Upper lobe of right lung (tissue), 1 donor: Measurements from ENCODE around the gene OR9Q1. TPM values are rescaled to one million over a fixed set of nuclear protein-coding genes. Genes with fewer than 3 reads are reported as not detected.

Source experiments
- ATAC-seq: fragments of 200-7000 bp; cut with Tn5 transposase; one replicate; pipeline ENCODE4 v1.9.1; 2020; ENCODE audit warnings: mild to moderate bottlenecking, moderate library complexity
- DNase-seq: peaks from one replicate; pipeline ENCODE4 v3.0.0-alpha.2; 2020
- H3K27ac ChIP-seq: fragments of 200-600 bp; one replicate; pipeline ENCODE4 v1.8.0; 2022
- H3K27me3 ChIP-seq: fragments of 200-600 bp; one replicate; pipeline ENCODE4 v1.8.0; 2022; ENCODE audit warnings: mild to moderate bottlenecking
- H3K36me3 ChIP-seq: fragments of 200-600 bp; one replicate; pipeline ENCODE4 v1.8.0; 2022
- H3K4me1 ChIP-seq: fragments of 200-600 bp; one replicate; pipeline ENCODE4 v1.8.0; 2022
- H3K4me3 ChIP-seq: fragments of 200-600 bp; one replicate; pipeline ENCODE4 v1.8.0; 2022; ENCODE audit warnings: mild to moderate bottlenecking
- H3K9me3 ChIP-seq: fragments of 200-600 bp; one replicate; pipeline ENCODE4 v1.8.0; 2022
- intact Hi-C: fragments of 100-400 bp; cut with DNase I; formaldehyde crosslinking; loops from one replicate; pipeline ENCODE4 v1.11.0; 2022
- total RNA-seq: library from RNA; stranded (reverse); fragmentation: NEBNext Ultra II Directional; extraction: Animal tissue kit (Norgen Biotek cat#: 25700); gene quantifications from one replicate; pipeline ENCODE4 v1.2.1, GENCODE V29; 2021
- TF ChIP-seq, protein P1 (sequence below): fragments of 200-600 bp; IDR thresholded peaks from one replicate; pipeline ENCODE4 v1.8.0; 2022; ENCODE audit warnings: antibody characterized with exemption
- donor health status: DM: no; HTN: yes; CAD: no; lungs with severe emphysema.

OR9Q1 gene
- total RNA-seq, 1 donor from 2014 or later = not detected

GRCh38 chr11:58121096-58121495 is 97.4 kb downstream of the OR9Q1 start:
- ATAC-seq (no peak), DNase-seq (no peak)
- Histone ChIP-seq H3K27ac (no peak overlapping the region), H3K27me3 (no peaks in the 10 kb centered on the region), H3K9me3 (no peaks in the 10 kb centered on the region), H3K36me3 (no peaks in the 10 kb centered on the region), H3K4me3 (no peak overlapping the region), H3K4me1 (no peaks in the 10 kb centered on the region)
- TF ChIP-seq, protein P1, sequence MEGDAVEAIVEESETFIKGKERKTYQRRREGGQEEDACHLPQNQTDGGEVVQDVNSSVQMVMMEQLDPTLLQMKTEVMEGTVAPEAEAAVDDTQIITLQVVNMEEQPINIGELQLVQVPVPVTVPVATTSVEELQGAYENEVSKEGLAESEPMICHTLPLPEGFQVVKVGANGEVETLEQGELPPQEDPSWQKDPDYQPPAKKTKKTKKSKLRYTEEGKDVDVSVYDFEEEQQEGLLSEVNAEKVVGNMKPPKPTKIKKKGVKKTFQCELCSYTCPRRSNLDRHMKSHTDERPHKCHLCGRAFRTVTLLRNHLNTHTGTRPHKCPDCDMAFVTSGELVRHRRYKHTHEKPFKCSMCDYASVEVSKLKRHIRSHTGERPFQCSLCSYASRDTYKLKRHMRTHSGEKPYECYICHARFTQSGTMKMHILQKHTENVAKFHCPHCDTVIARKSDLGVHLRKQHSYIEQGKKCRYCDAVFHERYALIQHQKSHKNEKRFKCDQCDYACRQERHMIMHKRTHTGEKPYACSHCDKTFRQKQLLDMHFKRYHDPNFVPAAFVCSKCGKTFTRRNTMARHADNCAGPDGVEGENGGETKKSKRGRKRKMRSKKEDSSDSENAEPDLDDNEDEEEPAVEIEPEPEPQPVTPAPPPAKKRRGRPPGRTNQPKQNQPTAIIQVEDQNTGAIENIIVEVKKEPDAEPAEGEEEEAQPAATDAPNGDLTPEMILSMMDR = no peak
- intact Hi-C loops = no loop called here

GRCh38 chr11:58125469-58125868 is 101.8 kb downstream of the OR9Q1 start, which contains the start of gene OR9I1:
Gene OR9I1, minus strand, starts transcription at chr11:58125530. Its CDS starts 6,086 bp downstream, at chr11:58119444.
- TF ChIP-seq, protein P1 = no peak
- intact Hi-C loops = no loop called here
- no peak for ATAC-seq

DNA sequence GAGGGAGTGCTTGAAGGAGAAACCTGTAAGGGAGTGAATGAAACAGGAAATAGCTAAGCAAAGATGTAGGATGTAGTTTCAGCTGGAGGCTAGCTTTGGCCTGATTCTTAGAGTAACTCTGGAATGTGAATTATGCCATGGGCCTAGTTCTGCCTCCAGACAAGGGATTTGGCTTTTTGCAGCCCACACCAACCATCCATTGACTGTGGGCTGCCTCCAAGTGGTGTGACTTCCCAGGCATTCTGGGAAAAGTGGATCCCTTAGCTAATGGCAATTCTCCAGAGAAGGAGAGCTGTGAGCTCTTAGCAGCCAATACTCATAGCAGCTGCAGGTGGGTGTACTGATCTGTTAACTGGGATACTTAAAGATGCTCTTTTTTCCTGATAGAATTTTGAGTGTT is 103.7 kb downstream of the OR9Q1 start:
- Histone ChIP-seq H3K4me3 (no peak overlapping the region), H3K4me1 (no peaks in the 10 kb centered on the region), H3K9me3 (no peaks in the 10 kb centered on the region), H3K27me3 (no peaks in the 10 kb centered on the region), H3K27ac (no peak overlapping the region), H3K36me3 (no peaks in the 10 kb centered on the region)
- TF ChIP-seq, protein P1 = no peak
- intact Hi-C loops = no loop called here
- DNase-seq = no peak
- ATAC-seq = no peak

More at GRCh38 chr11:58125469-58125868, 101.8 kb downstream of the OR9Q1 start, which contains the start of gene OR9I1:
- Histone ChIP-seq H3K9me3 (no peaks in the 10 kb centered on the region), H3K36me3 (no peaks in the 10 kb centered on the region), H3K4me3 (no peak within 1 kb of the TSS), H3K27ac (no peak within 1 kb of the TSS), H3K4me1 (no peaks in the 10 kb centered on the region), H3K27me3 (no peaks in the 10 kb centered on the region)
- DNase-seq = no peak

DNA sequence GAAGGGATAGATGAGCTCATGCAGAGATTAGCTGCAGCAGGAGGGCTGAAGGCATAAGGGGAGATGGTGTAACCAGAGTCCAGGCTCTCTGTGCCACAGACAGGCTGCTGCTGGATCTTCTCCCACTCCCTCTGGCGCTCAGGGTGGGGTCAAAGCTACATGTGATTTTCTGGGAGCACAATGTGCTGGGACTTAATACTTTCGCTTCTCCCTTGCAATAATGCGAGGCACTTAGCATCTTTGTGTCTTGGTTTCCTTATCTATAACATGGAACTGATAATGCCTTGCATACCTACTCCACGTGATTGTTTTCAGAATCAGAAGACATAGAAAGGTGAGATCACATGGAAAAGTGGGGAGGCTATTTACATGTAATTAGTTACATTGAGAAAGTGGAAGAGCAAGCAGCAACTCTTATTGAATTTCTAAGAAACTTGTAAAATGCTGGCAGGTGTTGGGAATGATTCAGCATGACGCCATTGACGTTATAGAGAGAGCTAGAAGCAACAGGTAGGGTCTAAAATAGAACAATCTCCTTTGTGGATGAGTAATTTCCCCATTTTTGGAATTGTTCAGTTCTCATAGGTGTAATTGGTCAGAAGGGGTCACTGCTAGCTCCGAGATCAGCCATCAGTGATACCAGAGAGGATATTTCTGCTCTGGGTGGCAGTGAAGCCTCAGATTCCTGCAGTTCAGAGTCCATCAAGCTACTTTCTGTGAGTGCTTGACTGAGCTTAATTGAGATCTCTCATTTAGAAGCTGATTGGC is 109.8 kb downstream of the OR9Q1 start:
- DNase-seq (no peak), ATAC-seq (no peak)
- TF ChIP-seq, protein P1 = no peak
- Histone ChIP-seq H3K4me3 (no peak overlapping the region), H3K4me1 (no peaks in the 10 kb centered on the region), H3K27ac (no peak overlapping the region), H3K27me3 (no peaks in the 10 kb centered on the region), H3K9me3 (no peaks in the 10 kb centered on the region), H3K36me3 (no peaks in the 10 kb centered on the region)
- intact Hi-C loops = no loop called here

DNA sequence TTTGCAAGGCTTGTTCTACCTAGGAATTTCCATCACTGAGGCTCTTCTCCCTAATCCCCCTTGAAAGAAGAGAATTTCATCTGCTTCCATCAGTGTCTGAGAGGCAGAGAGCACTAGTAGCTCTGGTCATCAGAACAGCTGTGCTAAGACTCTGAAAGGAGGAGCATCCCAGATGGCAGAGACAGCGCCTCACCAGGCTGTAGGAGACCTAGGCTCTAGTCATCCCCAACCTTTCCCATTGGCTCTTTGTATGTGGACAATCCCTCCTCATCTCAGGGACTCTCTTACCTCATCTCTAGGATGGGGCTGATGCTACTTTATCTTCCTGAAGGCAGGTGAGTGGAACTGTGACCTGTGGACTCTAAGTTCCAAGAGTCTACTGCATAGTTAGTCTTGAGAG is 110.5 kb downstream of the OR9Q1 start:
- intact Hi-C loops = no loop called here
- no peak for DNase-seq
- Histone ChIP-seq H3K27me3 (no peaks in the 10 kb centered on the region), H3K4me3 (no peak overlapping the region), H3K36me3 (no peaks in the 10 kb centered on the region), H3K4me1 (no peaks in the 10 kb centered on the region), H3K9me3 (no peaks in the 10 kb centered on the region), H3K27ac (no peak overlapping the region)
- no peak for ATAC-seq
- TF ChIP-seq, protein P1 = no peak
